ENCODE measurements around the gene AGBL4. TPM values are rescaled to one million over a fixed set of nuclear protein-coding genes. Genes with fewer than 3 reads are reported as not detected.

Gene AGBL4
- total RNA-seq, 1 donor from 2014 or later: not detected

GRCh38 chr1:49106445-49106844 is 917.3 kb downstream of the AGBL4 start:
- Histone ChIP-seq H3K27ac (no peak overlapping the region), H3K27me3 (no peaks in the 10 kb centered on the region), H3K9me3 (no peaks in the 10 kb centered on the region), H3K36me3 (no peaks in the 10 kb centered on the region), H3K4me1 (no peaks in the 10 kb centered on the region), H3K4me3 (no peak overlapping the region)
- no peak for TF ChIP-seq CTCF (IDR thresholded peaks at IDR 0.05)
- intact Hi-C loops (cut with DNase I): no loop called here
- ATAC-seq: no peak
- no peak for DNase-seq

- Histone ChIP-seq H3K4me3 (no peak overlapping the region), H3K36me3 (no peaks in the 10 kb centered on the region), H3K27me3 (no peaks in the 10 kb centered on the region), H3K27ac (no peak overlapping the region), H3K4me1 (no peaks in the 10 kb centered on the region), H3K9me3 (no peaks in the 10 kb centered on the region)
- TF ChIP-seq CTCF (IDR thresholded peaks at IDR 0.05): no peak
- intact Hi-C loops (cut with DNase I): no loop called here
- no peak for DNase-seq
- no peak for ATAC-seq
Observed at GRCh38 chr1:49104575-49104974, 919.2 kb downstream of the AGBL4 start.

GRCh38 chr1:49102752-49103151 is 921.0 kb downstream of the AGBL4 start:
- no peaks in the 10 kb centered on the region for H3K9me3 ChIP-seq
- H3K27me3 ChIP-seq: no peaks in the 10 kb centered on the region
- H3K4me1 ChIP-seq: no peaks in the 10 kb centered on the region
- H3K36me3 ChIP-seq: no peaks in the 10 kb centered on the region
- ATAC-seq (no peak), DNase-seq (no peak)
- TF ChIP-seq CTCF (IDR thresholded peaks at IDR 0.05): no peak
- intact Hi-C loops (cut with DNase I): no loop called here
- no peak overlapping the region for H3K27ac ChIP-seq
- H3K4me3 ChIP-seq: no peak overlapping the region

- peaks cover under 1% of the 10 kb centered on the region for H3K9me3 ChIP-seq
- H3K4me3 ChIP-seq: no peak overlapping the region
- TF ChIP-seq CTCF (IDR thresholded peaks at IDR 0.05): no peak
- H3K27me3 ChIP-seq: no peaks in the 10 kb centered on the region
- H3K4me1 ChIP-seq: no peaks in the 10 kb centered on the region
- ATAC-seq (no peak), DNase-seq (no peak)
- no peak overlapping the region for H3K27ac ChIP-seq
- intact Hi-C loops (cut with DNase I): no loop called here
- no peaks in the 10 kb centered on the region for H3K36me3 ChIP-seq
Observed at GRCh38 chr1:49098866-49099265, 924.9 kb downstream of the AGBL4 start.

- DNase-seq (no peak), ATAC-seq (no peak)
- H3K4me3 ChIP-seq: no peak overlapping the region
- TF ChIP-seq CTCF (IDR thresholded peaks at IDR 0.05): no peak
- H3K27me3 ChIP-seq: no peaks in the 10 kb centered on the region
- intact Hi-C loops (cut with DNase I): no loop called here
- no peaks in the 10 kb centered on the region for H3K4me1 ChIP-seq
- H3K36me3 ChIP-seq: no peaks in the 10 kb centered on the region
- no peaks in the 10 kb centered on the region for H3K9me3 ChIP-seq
- no peak overlapping the region for H3K27ac ChIP-seq
Observed at GRCh38 chr1:49086327-49086726, 937.4 kb downstream of the AGBL4 start.

GRCh38 chr1:49085079-49085478 is 938.7 kb downstream of the AGBL4 start:
- no peak for ATAC-seq
- intact Hi-C loops (cut with DNase I): no loop called here
- no peaks in the 10 kb centered on the region for H3K27me3 ChIP-seq
- no peak overlapping the region for H3K27ac ChIP-seq
- no peak for DNase-seq
- H3K4me3 ChIP-seq: no peak overlapping the region
- H3K36me3 ChIP-seq: no peaks in the 10 kb centered on the region
- no peak for TF ChIP-seq CTCF (IDR thresholded peaks at IDR 0.05)
- no peaks in the 10 kb centered on the region for H3K9me3 ChIP-seq
- H3K4me1 ChIP-seq: no peaks in the 10 kb centered on the region

Measured in upper lobe of right lung (tissue), 1 donor.